Measurements from ENCODE around the gene ATG7.
"Not testable (repeated sequence)": the region's sequence is repeated elsewhere in the genome, so short reads cannot be mapped to it uniquely, and the experiment has no call there.

ATG7 gene

DNA sequence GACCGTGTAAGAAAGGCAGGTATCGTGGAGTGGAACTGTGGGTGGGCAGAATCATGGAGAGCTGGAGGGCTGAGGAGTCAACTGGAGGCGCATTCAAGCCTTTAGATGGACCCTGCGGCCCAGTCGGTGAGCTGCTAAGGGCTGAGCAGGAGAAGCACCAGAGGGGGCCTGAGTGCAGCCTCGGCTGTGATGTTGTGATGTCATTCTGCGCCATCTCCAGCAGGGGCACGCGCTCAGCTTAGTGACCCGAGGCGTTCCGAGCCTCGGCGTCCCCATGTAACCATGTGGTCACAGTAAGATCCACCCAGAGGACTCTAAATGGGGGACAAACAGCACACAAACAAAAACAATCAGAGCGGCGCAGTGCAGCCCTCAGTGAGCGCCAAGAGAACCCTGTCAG is 294.7 kb downstream of the ATG7 start:
- DNase-seq: no peak
- Mint-ChIP-seq H3K27me3 (no peaks in the 10 kb centered on the region), H3K9me3 (no peaks in the 10 kb centered on the region), H3K27ac (no peak overlapping the region), H3K4me1 (peaks cover 0 to 2% of the 10 kb centered on the region in 2 donors), H3K36me3 (peaks cover 20 to 28% of the 10 kb centered on the region in 2 donors), H3K4me3 (no peak overlapping the region)
- ATAC-seq (replicated peaks): no peak

DNA sequence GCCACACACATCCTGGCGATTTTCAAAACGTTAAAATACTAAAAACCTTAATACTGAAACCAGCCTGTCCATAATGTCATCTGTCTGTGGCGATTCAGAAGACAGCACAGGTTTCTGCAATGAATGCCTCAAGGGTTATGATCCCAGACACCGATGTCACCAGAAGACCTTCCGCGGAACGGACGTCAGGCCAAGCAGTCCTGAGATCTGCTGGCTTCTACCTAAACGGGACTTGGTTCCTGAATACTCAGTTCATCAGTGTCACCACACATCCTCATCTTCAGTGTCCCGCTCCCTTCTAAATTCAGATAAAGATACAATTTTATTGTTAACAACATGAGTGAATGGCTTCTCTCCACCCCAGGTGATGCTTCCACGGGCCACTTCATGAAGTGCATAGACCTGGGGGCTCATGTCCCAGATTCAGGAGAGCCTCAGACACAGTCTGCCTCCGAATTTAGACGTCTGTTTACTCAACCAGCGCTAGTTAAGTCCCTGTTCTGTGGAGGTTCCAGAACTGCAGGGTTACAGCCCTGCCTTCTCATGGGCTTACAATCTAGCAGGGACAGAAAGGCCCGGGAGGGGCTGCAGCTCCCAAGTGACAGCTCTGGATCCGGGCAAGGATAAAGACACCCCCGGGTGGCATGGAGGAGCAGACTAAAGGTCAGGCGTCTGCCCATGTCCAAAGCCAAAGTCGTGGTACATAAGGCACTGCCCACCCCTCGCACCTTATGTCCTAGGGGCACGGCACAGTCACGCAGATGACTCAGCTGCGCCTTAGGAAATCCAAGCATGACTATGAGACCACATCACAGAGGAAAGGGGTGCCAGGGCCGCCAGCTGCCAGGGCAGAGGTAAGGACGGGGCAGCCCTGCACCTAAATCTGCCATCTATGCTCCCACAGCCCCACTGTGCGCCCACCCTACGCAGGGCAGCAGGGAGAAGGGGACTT is 295.6 kb downstream of the ATG7 start:
- DNase-seq (no peak), ATAC-seq (replicated peaks) (no peak)
- Mint-ChIP-seq H3K9me3 (no peaks in the 10 kb centered on the region), H3K4me3 (no peak overlapping the region), H3K27me3 (no peaks in the 10 kb centered on the region), H3K36me3 (peaks cover 23 to 24% of the 10 kb centered on the region in 2 donors), H3K27ac (no peak overlapping the region), H3K4me1 (peaks cover 0 to 2% of the 10 kb centered on the region in 2 donors)

DNA sequence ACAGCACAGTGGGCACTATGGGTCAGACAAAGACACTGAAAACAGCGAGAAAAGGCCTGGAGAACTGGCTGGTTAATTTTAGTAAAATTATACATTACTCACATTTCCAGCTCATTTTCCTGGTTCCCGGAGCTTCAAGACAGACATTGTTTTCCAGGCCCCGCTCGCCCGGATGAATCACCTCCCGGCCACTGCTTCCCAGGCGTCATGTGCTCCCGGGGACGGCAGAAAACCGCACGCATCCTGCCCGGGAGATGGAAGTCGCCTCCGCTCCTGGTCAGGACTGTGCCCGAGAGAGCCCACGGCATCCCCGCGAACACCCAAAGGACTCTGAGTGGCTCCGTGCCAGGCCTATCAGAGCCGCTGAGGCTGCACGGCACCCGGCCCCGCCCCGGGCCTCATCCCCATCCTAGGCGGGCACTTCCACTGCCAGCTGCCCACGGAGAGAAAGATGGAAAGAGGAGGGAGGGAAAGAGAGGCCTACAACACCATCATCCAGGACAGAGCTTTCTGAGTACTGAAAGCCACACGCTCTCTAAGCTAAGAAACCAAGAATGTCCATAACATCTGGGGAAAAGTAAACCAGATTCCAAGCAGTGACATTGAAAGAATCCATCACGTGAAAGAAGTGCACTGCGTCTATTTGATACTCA is 296.4 kb downstream of the ATG7 start:
- Mint-ChIP-seq H3K4me1 (peaks cover 0 to 2% of the 10 kb centered on the region in 2 donors), H3K4me3 (no peak overlapping the region), H3K27me3 (no peaks in the 10 kb centered on the region), H3K9me3 (no peaks in the 10 kb centered on the region), H3K36me3 (peaks cover 20 to 24% of the 10 kb centered on the region in 2 donors), H3K27ac (no peak overlapping the region)
- ATAC-seq (replicated peaks) (no peak), DNase-seq (no peak)

DNA sequence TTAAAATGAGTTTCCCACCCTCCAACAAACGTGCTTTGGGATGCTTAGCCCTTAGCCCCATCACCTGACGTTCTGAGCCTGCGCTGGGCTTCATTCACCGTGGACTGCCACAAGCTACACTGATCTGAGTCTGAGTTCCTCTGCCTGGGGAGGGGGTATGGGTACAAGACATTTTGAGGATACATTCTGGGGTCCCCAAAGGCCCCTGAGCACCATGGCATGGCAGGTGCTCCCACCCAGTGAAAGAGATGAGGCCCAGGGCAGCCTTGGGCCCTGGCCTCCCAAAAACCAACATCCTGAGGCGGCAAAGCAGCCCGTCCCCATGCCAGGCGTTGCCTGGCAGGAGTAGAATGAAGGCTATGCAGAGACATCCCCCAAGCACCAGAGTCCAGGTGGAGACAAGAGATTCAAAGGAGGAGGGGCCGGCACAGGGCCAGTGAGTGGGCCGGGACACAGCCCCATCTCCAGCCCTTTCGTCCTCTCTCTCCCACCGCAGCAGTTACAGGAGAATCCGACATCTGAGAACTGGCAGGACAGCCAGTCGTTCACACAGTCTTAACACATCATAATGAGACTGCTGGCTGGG is 297.1 kb downstream of the ATG7 start:
- Mint-ChIP-seq H3K36me3 (peaks cover 20 to 22% of the 10 kb centered on the region in 2 donors), H3K4me3 (no peak overlapping the region), H3K27ac (no peak overlapping the region), H3K27me3 (no peaks in the 10 kb centered on the region), H3K4me1 (peaks cover 0 to 2% of the 10 kb centered on the region in 2 donors), H3K9me3 (no peaks in the 10 kb centered on the region)
- DNase-seq (no peak), ATAC-seq (replicated peaks) (no peak)

DNA sequence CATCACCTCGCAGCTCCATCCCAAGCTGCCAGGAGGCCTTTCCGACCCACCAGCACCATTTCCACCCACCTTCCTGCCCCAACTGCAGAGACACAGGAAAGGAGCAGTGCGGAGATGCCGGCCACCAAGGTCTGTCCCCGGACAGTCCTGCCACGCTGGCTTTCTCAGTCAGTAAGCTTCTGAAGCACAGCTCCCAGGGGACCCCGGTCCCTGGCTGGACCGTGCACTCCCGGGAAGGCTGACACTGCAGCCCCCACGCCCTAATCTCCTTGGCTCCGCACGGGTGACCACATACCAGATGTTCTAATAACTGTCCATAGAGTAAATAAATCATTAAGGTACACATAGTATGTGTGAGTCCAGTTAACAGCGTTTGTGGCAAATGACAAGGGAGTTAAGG is 298.1 kb downstream of the ATG7 start:
- no peak for DNase-seq
- no peak for ATAC-seq (replicated peaks)
- no peak overlapping the region for H3K4me3 Mint-ChIP-seq
- H3K36me3 Mint-ChIP-seq: peaks cover 21 to 22% of the 10 kb centered on the region in 2 donors
- no peaks in the 10 kb centered on the region for H3K27me3 Mint-ChIP-seq
- H3K4me1 Mint-ChIP-seq: peaks cover 0 to 4% of the 10 kb centered on the region in 2 donors
- H3K9me3 Mint-ChIP-seq: no peaks in the 10 kb centered on the region
- H3K27ac Mint-ChIP-seq: no peak overlapping the region

DNA sequence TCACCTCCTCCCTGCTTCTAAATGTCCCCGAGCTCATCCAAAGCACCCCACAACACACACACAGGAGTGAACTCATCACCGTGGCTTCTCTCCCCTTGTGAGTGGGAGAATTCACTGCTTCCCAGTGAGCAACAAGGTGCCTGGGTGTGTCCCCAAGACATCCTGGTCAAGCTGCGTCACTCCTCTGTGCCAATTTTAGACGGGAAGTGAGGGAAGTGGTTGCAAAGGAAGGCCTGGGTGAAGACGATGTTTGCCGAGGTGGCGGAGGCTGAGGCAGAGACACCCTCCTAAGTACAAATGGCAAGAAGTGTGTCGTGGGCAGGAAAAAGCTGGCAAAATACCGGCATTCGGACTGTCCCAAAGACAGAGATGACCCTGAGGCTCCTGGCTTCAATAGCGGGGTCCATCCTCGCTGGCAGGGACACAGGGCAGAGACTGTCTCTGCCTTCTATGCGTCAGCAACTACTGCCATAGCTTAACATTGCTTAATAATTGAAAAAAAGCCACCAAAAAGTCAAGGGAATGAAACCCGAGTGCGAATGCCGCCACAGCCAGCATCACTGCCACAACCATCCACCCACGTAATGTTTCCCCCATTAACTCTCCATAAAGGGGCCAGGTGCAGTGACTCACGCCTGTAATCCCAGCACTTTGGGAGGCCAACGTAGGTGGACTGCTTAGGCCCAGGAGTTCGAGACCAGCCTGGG is 298.7 kb downstream of the ATG7 start:
- ATAC-seq (replicated peaks) (no peak), DNase-seq (no peak)
- no peak overlapping the region for H3K4me3 Mint-ChIP-seq
- H3K9me3 Mint-ChIP-seq: no peaks in the 10 kb centered on the region
- H3K4me1 Mint-ChIP-seq: peaks cover 3 to 4% of the 10 kb centered on the region in 2 donors
- peaks cover 20 to 22% of the 10 kb centered on the region in 2 donors for H3K36me3 Mint-ChIP-seq
- no peak overlapping the region for H3K27ac Mint-ChIP-seq
- H3K27me3 Mint-ChIP-seq: no peaks in the 10 kb centered on the region

DNA sequence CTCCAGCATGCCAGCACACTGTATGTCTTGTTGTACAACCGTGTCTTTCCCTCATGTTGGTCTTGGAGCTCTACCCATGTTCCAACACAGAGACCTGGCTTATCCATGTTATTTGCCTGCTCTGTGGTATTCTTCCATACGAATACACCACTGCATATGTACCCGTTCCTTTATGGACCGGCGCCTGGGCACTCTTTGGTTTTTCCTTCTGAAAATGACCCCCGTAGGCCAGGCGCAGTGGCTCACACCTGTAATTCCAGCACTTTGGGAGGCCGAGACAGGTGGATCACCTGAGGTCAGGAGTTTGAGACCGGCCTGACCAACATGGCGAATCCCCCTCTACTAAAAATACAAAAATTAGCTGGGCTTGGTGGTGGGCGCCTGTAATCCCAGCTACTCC is 300.5 kb downstream of the ATG7 start:
- peaks cover 14 to 15% of the 10 kb centered on the region in 2 donors for H3K36me3 Mint-ChIP-seq
- H3K9me3 Mint-ChIP-seq; H3K27me3 Mint-ChIP-seq; H3K4me3 Mint-ChIP-seq; ATAC-seq (replicated peaks); DNase-seq; H3K27ac Mint-ChIP-seq: not testable (repeated sequence)
- peaks cover 10 to 16% of the 10 kb centered on the region in 2 donors for H3K4me1 Mint-ChIP-seq

DNA sequence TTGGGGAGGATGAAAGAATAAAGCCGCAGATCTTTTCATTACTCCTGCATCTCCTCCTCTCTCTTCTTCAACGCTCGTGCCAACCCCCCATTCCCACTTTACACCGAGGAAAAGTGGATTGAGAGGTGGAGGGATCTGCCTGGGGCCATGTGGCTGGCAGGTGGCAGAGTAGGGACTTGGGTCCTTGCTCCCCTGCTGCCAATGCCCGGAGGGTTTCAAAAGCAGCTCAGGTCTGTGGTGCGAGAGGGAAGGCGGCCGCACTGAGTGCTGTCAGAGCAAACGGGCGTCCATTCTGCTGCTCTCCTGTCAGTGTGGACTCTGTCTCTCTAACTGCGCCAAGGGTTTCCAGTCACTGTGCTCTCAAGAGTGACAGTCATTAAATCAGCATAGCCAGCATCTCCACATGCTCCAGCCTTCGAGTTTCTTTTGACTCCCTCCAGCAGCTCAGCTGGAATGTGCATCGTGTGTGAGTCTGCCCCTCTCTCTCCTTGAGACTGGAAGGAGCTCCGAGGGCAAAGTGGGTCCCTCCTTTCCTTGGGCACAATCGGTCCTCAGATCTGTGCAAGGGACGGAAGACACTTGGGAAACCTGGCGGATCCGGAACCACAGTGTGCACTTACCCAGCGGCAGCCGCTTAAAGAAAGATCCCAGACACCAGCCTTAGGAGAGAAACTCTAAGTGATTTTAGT is 302.9 kb downstream of the ATG7 start:
- DNase-seq (no peak), ATAC-seq (replicated peaks) (no peak)
- Mint-ChIP-seq H3K27me3 (no peaks in the 10 kb centered on the region), H3K4me3 (no peak overlapping the region), H3K9me3 (no peaks in the 10 kb centered on the region), H3K27ac (no peak overlapping the region), H3K4me1 (peaks cover 13 to 16% of the 10 kb centered on the region in 2 donors), H3K36me3 (peaks cover 11 to 17% of the 10 kb centered on the region in 2 donors)

DNA sequence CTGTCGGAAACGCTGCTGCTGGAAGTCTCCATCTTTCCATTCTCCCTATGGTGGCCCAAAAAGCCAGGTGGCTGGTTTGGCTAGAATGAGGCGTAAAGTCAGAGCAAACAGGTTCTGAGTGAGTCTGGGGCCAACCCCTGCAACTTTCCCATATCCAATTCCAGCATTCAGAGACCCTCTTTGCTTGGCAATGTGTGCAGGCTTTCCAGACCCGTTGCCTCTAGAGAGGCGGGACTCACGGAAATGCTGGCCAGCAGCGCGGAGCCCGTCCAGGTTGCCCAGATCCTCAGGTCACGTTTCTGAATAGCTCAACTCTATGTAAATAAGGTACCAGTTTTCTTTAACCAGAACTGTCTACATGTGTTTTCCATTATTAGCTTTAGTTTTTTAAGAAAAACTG is 303.5 kb downstream of the ATG7 start:
- no peak for DNase-seq
- ATAC-seq (replicated peaks): no peak
- peaks cover 12 to 16% of the 10 kb centered on the region in 2 donors for H3K4me1 Mint-ChIP-seq
- H3K36me3 Mint-ChIP-seq: peaks cover 14 to 21% of the 10 kb centered on the region in 2 donors
- H3K4me3 Mint-ChIP-seq: no peak overlapping the region
- no peaks in the 10 kb centered on the region for H3K9me3 Mint-ChIP-seq
- no peak overlapping the region for H3K27ac Mint-ChIP-seq
- no peaks in the 10 kb centered on the region for H3K27me3 Mint-ChIP-seq

DNA sequence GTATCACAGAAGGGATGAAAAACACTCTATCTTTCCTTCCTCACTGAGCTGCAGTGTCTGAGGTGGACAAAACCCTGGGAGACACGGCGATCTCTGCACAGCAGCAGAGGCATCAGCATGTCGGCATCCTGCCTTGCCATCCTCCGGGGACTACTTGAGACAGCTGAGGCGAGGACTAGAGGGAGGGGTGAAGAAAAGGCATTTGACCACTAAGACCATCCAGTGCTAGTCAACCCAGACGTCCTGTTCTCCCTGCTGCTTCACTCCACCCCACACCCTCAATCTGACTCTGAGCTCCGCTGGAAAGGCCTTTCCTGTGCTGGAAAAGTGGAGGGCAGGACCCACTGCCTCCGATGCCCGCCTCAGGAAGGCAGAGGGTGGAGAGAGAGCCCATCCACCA is 304.3 kb downstream of the ATG7 start:
- H3K9me3 Mint-ChIP-seq: no peaks in the 10 kb centered on the region
- no peaks in the 10 kb centered on the region for H3K27me3 Mint-ChIP-seq
- ATAC-seq (replicated peaks) (no peak), DNase-seq (no peak)
- peaks cover 14 to 25% of the 10 kb centered on the region in 2 donors for H3K36me3 Mint-ChIP-seq
- peak overlapping the region in 1 of 2 donors; percentile 11 for H3K4me3 Mint-ChIP-seq
- peaks cover 11 to 20% of the 10 kb centered on the region in 2 donors for H3K4me1 Mint-ChIP-seq
- H3K27ac Mint-ChIP-seq: peak overlapping the region; percentile 74

DNA sequence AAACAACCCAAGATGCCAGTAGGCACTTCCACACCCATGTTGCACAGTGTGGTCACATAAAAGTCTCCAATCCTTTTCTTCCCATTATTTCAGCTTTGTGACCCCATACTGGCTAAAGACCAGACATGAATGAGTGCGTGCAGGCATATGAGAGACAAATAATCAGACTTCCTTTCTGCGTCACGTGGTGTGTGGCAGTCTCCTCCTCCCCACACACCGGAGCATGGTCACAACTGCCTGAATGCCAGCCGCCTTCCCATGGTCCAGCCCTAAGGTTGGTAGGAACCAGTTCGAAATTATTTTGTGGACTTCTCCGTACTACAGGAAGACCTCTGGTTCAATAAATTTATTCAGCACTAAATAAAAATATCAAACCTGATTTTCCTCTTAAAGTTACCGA is 306.0 kb downstream of the ATG7 start:
- Mint-ChIP-seq H3K4me1 (peaks cover 23 to 35% of the 10 kb centered on the region in 2 donors), H3K36me3 (peaks cover 13 to 21% of the 10 kb centered on the region in 2 donors), H3K9me3 (no peaks in the 10 kb centered on the region), H3K27ac (no peak overlapping the region), H3K4me3 (no peak overlapping the region), H3K27me3 (no peaks in the 10 kb centered on the region)
- ATAC-seq (replicated peaks) (no peak), DNase-seq (no peak)

DNA sequence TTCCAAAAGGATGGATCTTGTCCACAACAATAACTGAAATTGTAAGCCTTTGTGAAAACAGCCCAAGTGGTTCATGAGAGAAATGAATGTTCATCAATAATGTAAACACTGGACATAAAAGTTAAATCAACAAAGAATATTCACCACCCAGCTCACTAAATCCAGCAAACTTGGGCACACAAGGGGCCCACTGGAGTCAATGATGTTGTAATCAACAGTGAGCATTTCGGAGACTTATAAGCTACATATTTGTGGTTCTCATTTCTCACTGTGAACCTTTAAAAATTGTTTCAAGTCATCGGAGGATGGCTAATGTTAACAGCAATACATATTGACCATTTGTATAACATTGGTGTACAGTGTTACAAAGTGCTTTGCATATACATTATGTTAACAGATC is 308.4 kb downstream of the ATG7 start:
- Mint-ChIP-seq H3K27ac (no peak overlapping the region), H3K9me3 (no peaks in the 10 kb centered on the region), H3K4me1 (peaks cover 30 to 60% of the 10 kb centered on the region in 2 donors), H3K27me3 (no peaks in the 10 kb centered on the region), H3K4me3 (no peak overlapping the region), H3K36me3 (peaks cover 16 to 25% of the 10 kb centered on the region in 2 donors)
- ATAC-seq (replicated peaks) (no peak), DNase-seq (no peak)

DNA sequence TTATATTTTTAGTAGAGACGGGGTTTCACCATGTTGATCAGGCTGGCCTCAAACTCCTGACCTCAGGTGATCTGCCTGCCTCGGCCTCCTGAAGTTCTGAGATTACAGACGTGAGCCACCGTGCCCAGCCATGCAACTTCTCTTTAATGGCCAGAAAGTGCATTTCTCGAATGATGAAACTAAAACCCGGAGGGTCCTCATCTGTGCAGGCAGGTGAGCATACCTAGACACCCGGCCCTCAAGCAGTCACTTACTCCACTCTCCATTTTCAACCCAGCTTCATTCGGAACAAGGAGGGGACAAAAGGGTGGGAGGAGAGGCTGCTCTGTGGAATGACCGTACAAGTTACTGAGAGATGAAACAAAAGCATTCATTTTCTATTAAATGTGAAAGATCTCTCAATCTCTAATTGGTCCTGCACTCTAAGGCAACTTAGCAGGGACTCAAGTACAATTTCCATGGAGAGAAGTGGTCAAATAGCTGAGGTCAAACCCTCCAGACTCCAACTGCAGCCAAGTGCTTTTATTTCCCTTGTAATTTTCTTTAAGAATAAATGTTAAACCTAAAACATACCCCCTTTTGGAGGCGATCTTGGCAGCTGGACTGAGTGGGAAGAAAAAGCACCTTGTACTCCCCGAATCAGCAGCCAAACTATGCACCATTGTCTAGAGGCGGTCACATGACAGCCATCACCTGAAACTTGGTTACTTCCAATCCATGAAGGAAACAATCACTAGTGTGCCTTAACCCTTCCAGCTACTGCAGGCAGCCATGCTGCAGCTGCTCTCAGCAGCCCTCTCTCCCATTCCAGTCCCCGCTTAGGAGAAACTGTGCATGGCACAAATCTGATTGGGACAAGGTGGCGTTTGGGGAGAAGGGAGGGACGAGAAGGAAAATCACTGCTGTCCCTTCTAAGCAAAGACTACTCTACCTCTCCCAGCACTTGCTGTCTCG is 309.3 kb downstream of the ATG7 start:
- H3K4me3 Mint-ChIP-seq: no peak overlapping the region

More for the DNA sequence above, 309.3 kb downstream of the ATG7 start:
- H3K36me3 Mint-ChIP-seq: peaks cover 17 to 27% of the 10 kb centered on the region in 2 donors
- no peak overlapping the region for H3K27ac Mint-ChIP-seq
- H3K4me1 Mint-ChIP-seq: peaks cover 31 to 54% of the 10 kb centered on the region in 2 donors
- ATAC-seq (replicated peaks): no peak
- DNase-seq: no peak
- no peaks in the 10 kb centered on the region for H3K27me3 Mint-ChIP-seq
- H3K9me3 Mint-ChIP-seq: no peaks in the 10 kb centered on the region
